GM18873 (cell line): ENCODE results near the gene OPA1.

Experiments
- ATAC-seq: cut with Tn5 transposase; IDR thresholded peaks from one replicate; pipeline ENCODE4 v1.9.1; 2021; ENCODE audit warnings: mild to moderate bottlenecking, moderate library complexity, moderate number of reproducible peaks; ENCODE audit not compliant: unreplicated experiment, low FRiP score

The OPA1 gene

DNA sequence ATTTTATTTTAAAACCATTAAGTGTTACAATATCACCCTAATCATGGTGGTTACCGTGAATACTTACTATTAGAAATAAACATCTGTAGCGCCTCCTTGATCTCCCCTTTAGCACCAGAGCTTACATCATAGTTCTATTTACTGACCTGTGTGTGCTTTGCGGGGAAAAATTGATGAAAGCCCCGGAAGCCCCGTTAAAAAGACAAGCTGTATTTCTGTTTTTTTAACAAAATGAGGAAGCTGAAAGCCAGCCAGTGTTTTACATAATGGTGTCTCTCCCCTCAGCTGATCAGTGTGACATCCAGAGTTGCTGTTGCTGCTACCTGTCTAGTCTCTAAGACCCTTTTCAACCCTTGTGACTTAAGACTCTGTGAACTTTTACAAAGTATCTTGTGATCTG is 100.8 kb downstream of the OPA1 start:
- no peak for ATAC-seq

DNA sequence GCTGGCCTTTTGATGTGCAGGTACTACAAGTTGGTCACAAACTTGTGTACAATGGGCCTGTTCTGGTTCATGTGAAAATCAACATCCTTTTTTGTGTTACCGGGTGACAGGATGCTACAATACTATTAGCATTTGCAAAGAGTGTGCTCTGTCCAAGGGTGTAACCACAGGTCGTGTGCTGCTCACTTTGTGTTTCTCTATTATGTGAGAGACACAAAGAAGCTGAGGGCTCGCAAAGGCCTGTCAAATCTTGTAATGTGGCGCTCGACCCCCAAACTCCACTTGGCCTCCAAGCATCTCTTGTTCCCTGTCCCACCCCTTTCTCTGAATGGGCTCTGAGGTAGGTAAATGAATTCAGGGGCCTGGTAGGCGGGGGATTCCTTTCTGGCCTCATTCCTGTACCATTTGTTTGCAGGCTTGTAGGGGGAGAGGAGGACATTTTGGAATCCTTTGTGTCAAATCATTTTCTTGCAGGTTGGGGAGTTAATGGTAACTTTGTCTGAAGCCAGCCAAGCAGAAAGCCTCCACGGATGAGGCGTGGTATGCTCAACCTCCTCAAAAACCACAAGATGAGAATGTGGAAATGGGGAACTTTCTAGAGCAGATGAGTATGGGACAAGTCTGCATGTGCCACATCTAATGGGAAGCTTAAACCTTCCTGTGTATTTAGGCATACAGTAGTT is 109.1 kb downstream of the OPA1 start:
- no peak for ATAC-seq

DNA sequence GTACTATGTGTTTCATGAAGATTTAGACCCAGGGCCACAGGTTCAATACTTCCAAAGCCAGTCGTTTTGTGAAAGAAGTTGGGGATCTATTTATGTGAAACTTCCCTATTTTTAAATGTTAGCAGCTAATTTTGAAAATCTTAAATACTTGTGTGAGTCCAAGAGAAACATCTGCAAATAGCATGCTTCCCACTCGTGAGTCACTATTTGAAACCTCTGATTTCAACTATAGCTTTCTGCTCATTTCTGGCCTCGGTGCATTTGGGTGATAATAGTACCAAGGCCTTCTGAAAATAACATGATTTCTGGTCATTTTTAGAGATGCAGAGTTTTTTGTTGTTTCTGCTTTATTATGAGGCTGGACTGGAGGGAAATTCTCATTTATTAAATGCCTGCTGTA is 110.0 kb downstream of the OPA1 start:
- no peak for ATAC-seq

DNA sequence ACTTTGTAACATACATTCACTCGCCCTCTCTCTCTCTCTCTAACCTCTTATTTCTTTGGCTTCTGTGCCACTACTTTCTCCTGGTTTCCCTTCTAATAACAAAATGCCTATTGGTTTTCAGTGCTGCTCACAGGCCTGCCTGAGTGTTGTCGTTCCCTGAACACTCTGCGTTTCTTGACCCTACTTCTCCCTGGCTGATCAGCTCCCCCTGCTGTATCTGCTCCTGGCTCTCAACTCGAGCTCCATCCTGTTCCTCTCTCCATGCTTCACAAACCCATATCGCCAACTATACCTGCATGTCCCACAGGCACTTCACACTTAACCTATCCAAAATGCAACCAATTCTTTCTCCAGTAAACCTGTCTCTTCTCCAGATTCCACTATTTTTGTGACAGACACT is 111.4 kb downstream of the OPA1 start:
- no peak for ATAC-seq

DNA sequence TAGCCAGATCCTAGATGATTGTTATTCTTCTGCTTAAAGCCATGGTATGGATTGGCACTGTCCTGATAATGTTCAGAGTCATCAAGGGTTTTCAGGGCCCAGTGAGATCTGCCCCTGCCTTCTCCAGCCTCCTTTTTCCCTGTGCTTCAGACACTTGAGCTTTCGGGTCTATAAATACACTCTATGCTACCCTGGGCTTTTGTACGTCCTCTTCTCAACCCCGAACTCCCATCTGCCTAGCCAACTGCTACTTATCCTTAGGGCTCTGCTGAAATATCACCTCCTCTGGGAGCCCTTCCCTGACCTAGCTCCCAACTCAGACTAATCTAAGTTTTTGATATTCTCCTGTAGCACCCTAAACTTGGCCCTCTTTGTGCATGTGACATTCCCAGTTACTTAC is 115.3 kb downstream of the OPA1 start:
- no peak for ATAC-seq

DNA sequence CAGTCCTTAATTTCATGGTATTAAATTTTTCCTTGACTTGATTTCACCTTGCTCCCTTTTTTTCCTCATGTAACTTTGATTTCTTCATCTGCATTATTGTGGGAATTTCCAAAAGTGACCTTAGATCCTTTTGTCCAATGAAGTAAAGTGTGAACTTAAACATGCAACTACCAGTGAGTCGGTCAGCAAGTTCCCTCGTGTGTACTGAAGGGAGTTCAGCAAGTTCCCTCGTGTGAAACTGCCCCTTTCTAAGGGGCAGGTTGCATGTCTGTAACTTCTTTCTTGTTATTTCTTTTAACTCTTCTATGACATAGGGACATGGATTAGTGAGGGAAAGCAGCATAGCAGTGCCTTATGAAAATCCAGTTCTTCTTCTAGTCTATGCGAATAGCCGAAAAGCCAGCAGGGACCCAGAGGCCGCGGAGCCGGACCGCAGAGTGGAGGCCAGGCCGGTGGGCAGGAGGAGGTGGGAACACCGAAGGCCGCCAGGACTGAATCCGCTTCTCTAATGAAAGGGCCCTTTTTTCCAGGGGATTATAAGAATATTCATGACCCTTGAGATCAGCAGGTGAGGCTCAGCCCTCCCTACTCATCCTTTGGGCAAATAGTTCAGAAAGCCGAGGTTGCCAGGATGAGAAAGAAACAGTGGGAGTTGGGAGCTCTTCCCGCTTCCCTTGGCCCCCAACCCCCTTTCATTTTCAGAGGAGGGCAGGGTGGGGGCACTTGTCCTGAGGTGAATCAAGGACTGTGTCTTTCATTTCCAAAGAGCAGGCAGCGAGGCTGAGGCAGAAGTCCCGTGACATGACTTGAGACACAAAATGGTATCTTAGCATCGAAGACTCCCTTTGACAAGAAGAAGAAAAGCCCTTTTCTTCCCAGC is 117.5 kb downstream of the OPA1 start:
- no peak for ATAC-seq

DNA sequence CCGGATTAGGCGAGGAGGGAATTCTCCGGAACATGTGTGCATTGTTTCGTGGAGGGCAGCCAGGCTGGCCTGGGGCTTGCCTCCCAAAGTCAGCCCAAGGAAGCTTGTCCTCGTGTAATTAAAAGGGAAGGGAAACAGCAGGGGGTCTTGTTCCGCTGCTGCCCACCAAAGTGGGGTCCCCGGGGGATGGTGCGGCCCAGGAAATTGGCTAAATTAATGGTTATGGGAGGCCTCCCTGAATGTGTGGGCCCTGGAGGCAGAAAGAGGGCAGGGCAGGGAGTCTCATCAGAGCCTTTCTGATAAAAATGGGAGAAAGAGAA is 118.1 kb downstream of the OPA1 start:
- ATAC-seq: no peak

DNA sequence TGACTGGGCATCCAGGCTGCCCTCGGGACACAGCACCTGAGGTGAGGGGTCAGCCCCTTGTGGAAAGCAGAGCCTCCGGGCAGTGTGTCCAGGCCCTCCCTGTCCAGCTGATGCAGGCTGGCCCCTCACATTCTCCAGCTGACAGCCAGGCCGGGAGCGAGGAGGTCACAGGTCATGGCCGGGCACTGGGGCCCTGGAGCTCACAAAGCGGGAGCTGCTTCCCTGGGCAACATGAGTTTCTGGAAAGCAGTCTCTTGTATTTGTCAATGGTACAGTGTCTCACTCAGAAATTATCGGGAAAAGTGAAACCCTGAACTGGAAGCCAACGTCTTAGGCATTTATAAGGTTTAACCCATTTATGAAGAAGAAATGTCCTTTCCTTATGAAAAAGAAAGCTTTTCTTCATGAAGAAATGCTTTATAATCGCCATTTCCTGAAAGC is 118.5 kb downstream of the OPA1 start:
- no peak for ATAC-seq

DNA sequence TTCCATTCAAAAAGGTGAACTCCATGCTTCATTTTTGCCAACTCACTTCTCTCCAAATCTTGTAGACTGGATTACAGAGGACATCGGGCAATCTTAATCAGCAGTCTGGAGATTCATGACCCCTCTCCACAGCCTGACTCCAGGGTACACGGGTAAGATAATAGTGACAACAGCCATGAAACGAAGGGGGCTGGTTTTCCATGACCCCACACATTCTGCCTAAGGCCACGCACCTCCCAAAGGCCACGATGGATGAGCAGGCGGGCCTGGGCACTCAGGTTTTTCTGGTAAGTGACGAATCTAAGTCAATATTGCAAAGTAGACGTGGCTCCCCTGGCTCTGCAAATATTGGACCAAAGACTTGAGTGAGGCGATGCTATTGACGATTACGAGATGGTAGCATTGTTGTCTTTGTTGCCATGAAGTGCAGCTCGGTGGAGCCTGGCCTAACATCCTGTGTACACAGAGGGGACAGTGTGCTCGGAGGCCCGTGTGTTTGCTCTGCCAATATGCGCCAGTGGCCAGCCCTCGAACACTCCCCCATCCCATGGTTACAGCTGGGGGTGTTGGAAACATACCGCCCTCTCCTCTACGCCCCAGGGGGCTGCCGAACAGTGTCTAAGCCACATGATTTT is 119.1 kb downstream of the OPA1 start:
- ATAC-seq: no peak

DNA sequence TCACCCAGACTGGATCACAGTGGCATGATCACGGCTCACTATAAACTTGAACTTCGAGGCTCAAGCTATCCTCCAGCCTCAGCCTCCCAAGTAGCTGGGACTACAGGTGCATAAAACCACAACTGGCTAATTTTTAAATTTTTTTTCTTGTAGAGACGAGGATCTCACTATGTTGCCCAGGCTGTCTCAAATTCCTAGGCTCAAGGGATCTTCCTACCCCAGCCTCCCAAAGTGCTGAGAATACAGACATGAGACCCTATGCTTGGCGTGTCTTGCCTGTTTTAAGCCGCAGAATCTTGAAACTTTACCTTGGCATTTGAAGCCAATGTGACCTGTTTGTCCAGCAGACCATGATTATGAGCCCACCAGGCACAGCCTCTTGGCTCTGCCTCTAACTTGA is 119.9 kb downstream of the OPA1 start:
- no peak for ATAC-seq

DNA sequence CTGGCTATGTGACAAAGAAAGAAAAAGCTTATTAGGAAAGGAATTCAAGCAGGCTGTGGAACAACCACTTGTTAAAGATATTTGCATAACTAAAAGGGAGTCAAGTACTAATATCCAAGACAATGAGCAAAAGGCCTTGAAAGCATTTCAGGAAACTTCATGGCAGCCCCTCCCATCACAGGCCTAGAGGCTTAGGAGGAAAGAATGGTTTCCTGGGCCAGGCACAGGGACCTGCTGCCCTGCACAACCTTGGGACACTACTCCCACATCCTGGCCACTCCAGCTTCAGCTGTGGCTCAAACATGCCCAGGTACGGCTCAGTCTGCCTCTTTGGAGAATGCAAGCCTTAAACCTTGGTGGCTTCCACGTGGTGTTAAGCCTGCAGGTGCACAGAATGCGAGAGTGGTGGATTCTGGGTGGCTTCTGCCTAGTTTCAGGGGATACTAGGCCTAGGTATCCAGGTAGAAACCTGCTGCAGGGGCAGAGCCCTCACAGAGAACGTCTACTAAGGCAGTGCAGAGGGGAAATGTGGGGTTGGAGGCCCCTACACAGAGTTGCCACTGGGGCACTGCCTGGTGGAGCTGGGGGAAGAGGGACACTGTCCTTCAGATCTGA is 121.6 kb downstream of the OPA1 start:
- ATAC-seq: no peak

DNA sequence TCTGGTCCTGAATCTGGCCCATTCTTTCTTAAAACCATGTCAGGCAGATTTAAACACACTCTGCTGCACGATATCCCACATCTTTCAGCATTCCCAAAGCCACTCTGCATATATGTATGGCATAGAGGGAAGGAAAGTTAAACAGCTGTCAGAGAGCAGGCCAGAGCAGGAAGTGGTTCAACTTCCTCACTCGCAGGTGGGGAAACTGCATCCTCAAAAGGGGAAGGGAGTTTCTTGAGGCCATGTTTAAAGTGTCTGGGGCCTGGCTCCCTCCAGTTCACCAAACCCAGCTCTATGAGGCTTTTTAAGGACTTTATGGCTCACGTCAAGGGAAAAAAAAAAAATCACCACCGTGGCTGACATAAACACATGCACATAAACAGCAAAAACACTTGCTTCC is 123.1 kb downstream of the OPA1 start:
- no peak for ATAC-seq

DNA sequence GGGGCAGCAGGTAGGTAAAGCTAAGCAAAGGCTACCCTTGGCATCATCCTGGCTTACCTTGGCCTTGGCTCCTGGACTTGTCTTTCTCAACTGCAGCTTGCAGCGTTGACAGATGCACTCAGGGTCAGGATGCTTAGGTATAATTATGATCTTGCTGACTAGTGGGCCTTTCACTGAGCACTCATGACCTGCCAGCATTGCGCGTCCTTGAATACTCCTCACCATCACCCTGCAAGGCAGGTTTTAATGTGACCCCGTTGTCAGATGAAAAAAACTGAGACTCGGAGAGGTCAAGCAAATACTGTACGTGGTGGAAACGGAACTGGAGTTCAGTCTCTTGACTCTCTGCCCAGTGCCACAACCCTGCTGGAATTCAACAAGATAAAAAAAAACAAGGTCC is 126.7 kb downstream of the OPA1 start:
- ATAC-seq: no peak

DNA sequence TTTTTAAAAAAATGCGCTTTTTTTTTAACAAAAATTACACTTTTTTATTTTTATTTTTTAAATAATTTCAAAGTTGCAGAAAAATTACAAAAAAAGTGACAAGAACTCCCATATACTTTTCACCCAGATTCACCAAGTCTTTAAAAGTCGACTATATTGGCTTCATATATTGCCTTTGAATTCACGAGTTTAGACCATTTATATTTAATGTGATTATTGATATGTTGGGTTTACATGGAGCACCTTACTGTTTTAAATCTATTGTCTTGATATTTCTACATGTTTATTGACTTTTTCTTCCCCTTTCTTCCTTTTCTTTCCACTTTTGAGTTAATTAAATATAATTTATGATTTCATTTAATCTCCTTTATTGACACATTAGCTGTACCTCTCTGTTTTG is 127.2 kb downstream of the OPA1 start:
- ATAC-seq: no peak

DNA sequence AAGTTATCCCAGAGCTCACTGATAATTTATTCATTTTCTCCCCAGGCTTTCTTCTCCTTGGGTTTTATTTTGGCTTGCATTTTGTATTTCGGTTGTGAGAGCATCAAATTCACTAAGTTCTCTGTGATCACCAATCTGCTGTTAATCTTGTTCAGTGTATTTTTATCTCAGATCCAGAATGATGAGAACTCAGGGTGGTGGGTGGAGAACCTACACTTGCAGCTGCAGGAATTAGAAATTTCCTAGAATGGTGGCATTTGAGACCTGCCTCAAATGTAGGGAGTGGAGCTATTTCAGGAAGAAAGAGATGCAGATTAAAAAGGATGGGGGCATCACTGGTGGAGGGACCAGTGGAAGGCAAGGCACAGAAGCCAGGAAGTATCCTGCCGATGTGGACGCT is 129.6 kb downstream of the OPA1 start:
- no peak for ATAC-seq

DNA sequence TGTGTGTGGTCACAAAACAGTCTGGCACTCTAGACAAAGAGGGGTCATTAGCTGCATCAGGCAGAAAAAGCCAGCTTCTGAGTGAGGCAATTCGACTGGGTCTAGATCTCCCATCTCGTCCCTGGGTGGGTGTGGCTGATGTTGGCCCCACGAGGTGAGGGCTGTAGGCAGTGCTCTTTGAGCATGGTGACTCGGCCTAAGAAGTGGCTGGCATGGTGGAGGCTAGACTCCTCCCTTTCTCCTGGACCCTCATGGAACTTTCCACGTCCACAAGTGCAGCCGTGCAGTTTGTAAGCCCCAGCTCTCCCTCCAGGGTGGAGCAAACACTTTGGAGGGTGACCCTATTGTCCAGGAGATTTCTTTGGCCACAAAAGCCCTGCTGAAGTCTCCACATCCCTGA is 134.1 kb downstream of the OPA1 start:
- ATAC-seq: no peak

DNA sequence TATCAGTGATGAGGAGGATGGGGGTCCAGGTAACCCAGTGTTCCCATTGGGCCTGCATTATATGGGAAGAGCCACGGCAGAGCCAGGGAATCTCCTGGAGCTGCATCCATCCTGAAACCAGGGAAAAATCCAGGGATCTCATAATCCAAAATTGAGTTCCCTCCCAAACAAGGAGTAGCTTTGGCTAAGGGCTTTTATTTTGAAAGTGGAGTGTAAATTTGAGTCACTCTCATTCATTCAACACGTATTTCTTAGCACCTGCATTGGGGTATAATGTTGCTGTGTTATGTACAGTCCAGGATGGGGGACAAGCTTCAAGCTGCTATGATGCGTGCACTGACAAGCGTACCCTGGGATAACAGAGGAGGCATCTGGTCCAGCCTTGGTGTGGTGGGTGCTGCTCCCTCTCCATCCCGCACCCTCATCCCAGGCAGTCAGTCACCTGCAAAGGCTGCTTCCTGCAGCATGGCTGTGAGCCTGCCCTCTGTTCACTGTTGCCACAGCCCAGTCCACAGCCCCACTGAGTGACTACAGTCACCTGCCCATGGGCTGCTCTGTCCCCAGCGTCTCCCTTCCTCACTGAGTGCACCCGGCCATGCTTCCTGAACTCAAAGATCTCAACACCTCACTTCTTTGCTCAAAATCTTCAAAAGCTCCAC is 135.6 kb downstream of the OPA1 start:
- ATAC-seq: no peak

DNA sequence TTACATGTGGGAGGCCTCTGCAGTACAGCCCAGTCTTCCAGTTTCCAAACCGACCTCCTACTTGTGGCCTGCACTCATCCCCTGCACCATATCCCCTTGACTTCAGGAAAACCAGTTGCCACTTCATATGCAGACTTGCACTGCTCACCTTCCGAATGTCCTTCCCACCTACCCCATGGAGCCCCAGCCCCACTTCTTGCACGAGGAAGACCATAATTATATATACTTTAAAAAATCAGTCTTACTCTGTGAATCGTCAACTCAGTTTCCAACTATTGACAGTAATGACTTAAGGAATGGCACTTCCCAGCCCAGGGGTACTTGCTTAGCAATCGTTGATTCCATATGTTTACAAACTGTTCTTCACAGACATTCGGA is 136.1 kb downstream of the OPA1 start:
- ATAC-seq: no peak

DNA sequence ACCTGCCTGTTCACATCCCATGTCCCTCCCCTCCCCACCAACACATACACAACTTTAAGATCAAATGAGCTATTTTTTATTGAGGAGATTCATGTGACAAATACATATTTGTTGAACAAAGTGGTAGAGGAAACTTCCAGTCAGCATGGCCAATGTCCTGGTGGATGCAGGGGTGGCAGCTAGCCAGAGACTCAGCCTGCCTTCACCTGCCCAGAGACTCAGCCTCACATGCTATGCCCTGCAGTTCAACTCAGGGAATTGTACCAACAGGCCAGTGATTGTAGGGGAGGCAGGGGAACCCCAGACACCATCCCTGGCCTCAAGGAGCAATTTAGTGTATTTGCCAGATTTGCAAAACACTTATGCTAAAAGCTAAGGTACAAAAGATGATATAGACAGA is 136.6 kb downstream of the OPA1 start:
- ATAC-seq: no peak

DNA sequence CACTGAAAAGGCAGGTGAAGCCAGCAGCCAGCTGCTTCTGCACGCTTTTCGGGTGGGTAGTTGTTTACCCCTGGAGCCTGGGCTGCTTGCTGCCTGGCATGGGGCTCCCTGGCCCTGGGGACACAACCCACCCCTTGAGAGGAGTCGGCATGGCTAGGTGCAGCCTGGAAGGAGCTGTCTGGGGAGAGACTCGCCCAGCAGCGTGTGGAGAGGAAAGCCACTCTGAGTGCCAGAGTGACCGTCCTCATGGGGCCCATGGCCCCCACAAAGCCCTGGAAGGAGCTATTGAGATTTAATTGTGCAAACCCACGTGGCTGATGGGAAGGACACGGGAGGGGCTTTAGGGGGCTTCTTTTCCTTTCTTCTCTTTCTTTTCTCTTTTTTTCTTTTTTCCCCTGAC is 137.5 kb downstream of the OPA1 start:
- no peak for ATAC-seq

DNA sequence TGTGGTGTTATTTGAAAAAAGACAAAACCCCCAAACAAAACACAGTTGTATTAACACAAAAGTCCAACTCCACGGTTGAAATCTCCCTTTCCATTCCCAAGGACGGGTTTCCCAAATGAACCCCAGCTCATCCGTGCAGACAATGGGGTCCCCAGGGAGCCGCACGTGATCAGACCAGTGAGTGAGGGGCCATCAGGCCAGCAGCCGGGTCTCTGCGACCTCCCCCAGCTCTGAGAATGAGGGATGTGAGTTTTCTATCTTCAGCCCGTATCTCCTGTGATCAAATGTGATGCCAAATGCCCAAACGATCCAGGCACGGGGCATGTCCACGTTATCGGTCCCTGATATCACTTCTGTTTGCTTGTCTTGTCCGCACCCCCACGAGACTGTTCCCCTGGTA is 138.0 kb downstream of the OPA1 start:
- no peak for ATAC-seq
